ENCODE measurements around the gene TBC1D22B.

- no peak for TF ChIP-seq RAD21 (conservative IDR thresholded peaks at IDR 0.05 in 1 of 2, IDR thresholded peaks at IDR 0.05 in 1 of 2)
- no peak for TF ChIP-seq KDM1A (IDR thresholded peaks at IDR 0.05; ENCODE audit: low read depth)
- TF ChIP-seq, protein P1, sequence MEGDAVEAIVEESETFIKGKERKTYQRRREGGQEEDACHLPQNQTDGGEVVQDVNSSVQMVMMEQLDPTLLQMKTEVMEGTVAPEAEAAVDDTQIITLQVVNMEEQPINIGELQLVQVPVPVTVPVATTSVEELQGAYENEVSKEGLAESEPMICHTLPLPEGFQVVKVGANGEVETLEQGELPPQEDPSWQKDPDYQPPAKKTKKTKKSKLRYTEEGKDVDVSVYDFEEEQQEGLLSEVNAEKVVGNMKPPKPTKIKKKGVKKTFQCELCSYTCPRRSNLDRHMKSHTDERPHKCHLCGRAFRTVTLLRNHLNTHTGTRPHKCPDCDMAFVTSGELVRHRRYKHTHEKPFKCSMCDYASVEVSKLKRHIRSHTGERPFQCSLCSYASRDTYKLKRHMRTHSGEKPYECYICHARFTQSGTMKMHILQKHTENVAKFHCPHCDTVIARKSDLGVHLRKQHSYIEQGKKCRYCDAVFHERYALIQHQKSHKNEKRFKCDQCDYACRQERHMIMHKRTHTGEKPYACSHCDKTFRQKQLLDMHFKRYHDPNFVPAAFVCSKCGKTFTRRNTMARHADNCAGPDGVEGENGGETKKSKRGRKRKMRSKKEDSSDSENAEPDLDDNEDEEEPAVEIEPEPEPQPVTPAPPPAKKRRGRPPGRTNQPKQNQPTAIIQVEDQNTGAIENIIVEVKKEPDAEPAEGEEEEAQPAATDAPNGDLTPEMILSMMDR (IDR thresholded peaks at IDR 0.05), result no peak
- TF ChIP-seq JUN (IDR thresholded peaks at IDR 0.05), result no peak
- no peak for TF ChIP-seq ZC3H11A (IDR thresholded peaks at IDR 0.05)
- TF ChIP-seq, protein P2, sequence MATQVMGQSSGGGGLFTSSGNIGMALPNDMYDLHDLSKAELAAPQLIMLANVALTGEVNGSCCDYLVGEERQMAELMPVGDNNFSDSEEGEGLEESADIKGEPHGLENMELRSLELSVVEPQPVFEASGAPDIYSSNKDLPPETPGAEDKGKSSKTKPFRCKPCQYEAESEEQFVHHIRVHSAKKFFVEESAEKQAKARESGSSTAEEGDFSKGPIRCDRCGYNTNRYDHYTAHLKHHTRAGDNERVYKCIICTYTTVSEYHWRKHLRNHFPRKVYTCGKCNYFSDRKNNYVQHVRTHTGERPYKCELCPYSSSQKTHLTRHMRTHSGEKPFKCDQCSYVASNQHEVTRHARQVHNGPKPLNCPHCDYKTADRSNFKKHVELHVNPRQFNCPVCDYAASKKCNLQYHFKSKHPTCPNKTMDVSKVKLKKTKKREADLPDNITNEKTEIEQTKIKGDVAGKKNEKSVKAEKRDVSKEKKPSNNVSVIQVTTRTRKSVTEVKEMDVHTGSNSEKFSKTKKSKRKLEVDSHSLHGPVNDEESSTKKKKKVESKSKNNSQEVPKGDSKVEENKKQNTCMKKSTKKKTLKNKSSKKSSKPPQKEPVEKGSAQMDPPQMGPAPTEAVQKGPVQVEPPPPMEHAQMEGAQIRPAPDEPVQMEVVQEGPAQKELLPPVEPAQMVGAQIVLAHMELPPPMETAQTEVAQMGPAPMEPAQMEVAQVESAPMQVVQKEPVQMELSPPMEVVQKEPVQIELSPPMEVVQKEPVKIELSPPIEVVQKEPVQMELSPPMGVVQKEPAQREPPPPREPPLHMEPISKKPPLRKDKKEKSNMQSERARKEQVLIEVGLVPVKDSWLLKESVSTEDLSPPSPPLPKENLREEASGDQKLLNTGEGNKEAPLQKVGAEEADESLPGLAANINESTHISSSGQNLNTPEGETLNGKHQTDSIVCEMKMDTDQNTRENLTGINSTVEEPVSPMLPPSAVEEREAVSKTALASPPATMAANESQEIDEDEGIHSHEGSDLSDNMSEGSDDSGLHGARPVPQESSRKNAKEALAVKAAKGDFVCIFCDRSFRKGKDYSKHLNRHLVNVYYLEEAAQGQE (IDR thresholded peaks at IDR 0.05), result no peak
- no peak for TF ChIP-seq GATA3 (IDR thresholded peaks at IDR 0.05; ENCODE audit: borderline replicate concordance)
- TF ChIP-seq RCOR1 (IDR thresholded peaks at IDR 0.05; ENCODE audit: low read depth, low read length), result no peak
- TF ChIP-seq PHF8 (IDR thresholded peaks at IDR 0.05; ENCODE audit: borderline replicate concordance, low read depth), result no peak
- no peak for TF ChIP-seq BHLHE40 (IDR thresholded peaks at IDR 0.05; ENCODE audit: low read depth, low read length)
Measured at GRCh38 chr6:37243131-37243815, 14.3 kb upstream of the TBC1D22B start.
